HepG2 (cell line): Measurements from ENCODE around the gene PLD3. TPM values are rescaled to one million over a fixed set of nuclear protein-coding genes. Genes with fewer than 3 reads are reported as not detected.

Source experiments
- ATAC-seq: fragments of 200-7000 bp; cut with Tn5 transposase; 3 replicates; pipeline ENCODE4 v1.9.1; 2020; ENCODE audit warnings: mild to moderate bottlenecking, moderate library complexity
- BruUV-seq: library from RNA; stranded (reverse); fragments of 400-500 nt; replicated peaks from 2 replicates; lab custom pipeline; 2021; lab: Mats Ljungman, UMichigan
- CTCF ChIA-PET: fragments of 300-600 bp; formaldehyde crosslinking; extraction: SDS; loops from one replicate; lab custom pipeline; 2021; ENCODE audit warnings: low total read pairs, inconsistent platforms, low intra/inter-chr PET ratio; lab: Yijun Ruan, JAX
- POLR2A ChIA-PET: fragments of 350-600 bp; sonication (Branson Sonifier 250); formaldehyde crosslinking; loops from one replicate; lab custom pipeline; 2020; ENCODE audit warnings: antibody characterized with exemption, inconsistent platforms; lab: Yijun Ruan, JAX
- DNase-seq: peaks from one replicate; pipeline ENCODE4 v3.0.0-alpha.2; 2015; ENCODE audit warnings: low spot score
- FAIRE-seq: peaks from 3 replicates; lab custom pipeline; 2011; peaks lifted over from hg19 to GRCh38; lab: Jason Lieb, UNC
- H2AFZ ChIP-seq: one replicate; pipeline ENCODE4 v1.6.1; 2011; ENCODE audit warnings: low read length, inconsistent platforms
- H3K27ac ChIP-seq: fragments of 300-600 bp; 3 replicates; pipeline ENCODE4 v1.8.0; 2011; ENCODE audit warnings: mixed run types, mild to moderate bottlenecking, mixed read lengths, low read length, inconsistent platforms; ENCODE audit not compliant: insufficient read depth; ENCODE audit errors: extremely low read length
- H3K27me3 ChIP-seq, 2 experiments: fragments of 200-600 bp in 1 of 2; 2 replicates in 1 of 2; 3 replicates in 1 of 2; pipeline versions ENCODE4 v1.6.0 to v1.8.0; 2011; ENCODE audit warnings: low read length in 2 of 2, mild to moderate bottlenecking in 2 of 2, moderate library complexity in 2 of 2, inconsistent platforms in 1 of 2; ENCODE audit not compliant: insufficient read depth in 2 of 2, control insufficient read depth in 1 of 2
- H3K36me3 ChIP-seq, 2 experiments: fragments of 200-600 bp in 1 of 2; replicated peaks in 1 of 2; 2 replicates in 1 of 2; 3 replicates in 1 of 2; pipeline versions ENCODE4 v1.5.1 to v1.8.0; 2011; ENCODE audit warnings: low read length in 2 of 2, inconsistent platforms in 1 of 2; ENCODE audit not compliant: insufficient read depth in 2 of 2, control insufficient read depth in 1 of 2
- H3K4me1 ChIP-seq: 2 replicates; pipeline ENCODE4 v1.5.1; 2012; ENCODE audit warnings: low read length, inconsistent platforms; ENCODE audit not compliant: insufficient read depth
- H3K4me2 ChIP-seq: 2 replicates; pipeline ENCODE4 v1.6.0; 2011; ENCODE audit warnings: low read depth, low read length, inconsistent platforms
- H3K4me3 ChIP-seq, 3 experiments: fragments of 200-600 bp in 1 of 3; sonication (generic), shearing (Covaris generic) in 1 of 3; replicated peaks in 1 of 3; 2 replicates each; pipeline ENCODE4 v1.5.1; 2011 to 2016; ENCODE audit warnings: low read length in 3 of 3, inconsistent platforms in 2 of 3, low read depth in 2 of 3, mild to moderate bottlenecking in 2 of 3, control low read depth in 1 of 3, mixed read lengths in 1 of 3; ENCODE audit not compliant: insufficient read depth in 1 of 3
- H3K79me2 ChIP-seq: one replicate; pipeline ENCODE4 v1.6.1; 2011; ENCODE audit warnings: low read length, inconsistent platforms; ENCODE audit not compliant: insufficient read depth
- H3K9ac ChIP-seq: 2 replicates; pipeline ENCODE4 v1.6.0; 2011; ENCODE audit warnings: mild to moderate bottlenecking, low read depth, low read length, inconsistent platforms; ENCODE audit not compliant: insufficient read depth
- H3K9me3 ChIP-seq: 2 replicates; pipeline ENCODE4 v1.5.1; 2012; ENCODE audit warnings: mild to moderate bottlenecking, low read length
- H4K20me1 ChIP-seq: 2 replicates; pipeline ENCODE4 v1.6.0; 2011; ENCODE audit warnings: inconsistent platforms, mild to moderate bottlenecking, low read length, moderate library complexity; ENCODE audit not compliant: insufficient read depth
- ETV6 ChIP-seq: sonication (generic); formaldehyde crosslinking; conservative IDR thresholded peaks from 2 replicates; pipeline ENCODE4 v1.4.0; 2020; ENCODE audit warnings: missing genetic modification reagents
- HNF4A ChIP-seq: sonication (generic); formaldehyde crosslinking; IDR thresholded peaks from 2 replicates; pipeline ENCODE4 v1.4.0; 2020; ENCODE audit warnings: missing genetic modification reagents
- HNRNPK ChIP-seq: fragments of 200-400 bp; formaldehyde crosslinking; IDR thresholded peaks from 2 replicates; pipeline ENCODE4 v1.6.1; 2018; ENCODE audit warnings: low read length, low read depth, moderate library complexity, mild to moderate bottlenecking; ENCODE audit not compliant: poor library complexity, severe bottlenecking
- HOXA3 ChIP-seq: sonication (generic); formaldehyde crosslinking; IDR thresholded peaks from 2 replicates; pipeline ENCODE4 v1.5.0; 2020; ENCODE audit warnings: missing genetic modification reagents
- MAF1 ChIP-seq: sonication (generic); formaldehyde crosslinking; IDR thresholded peaks from 2 replicates; pipeline ENCODE4 v1.5.0; 2020; ENCODE audit warnings: missing genetic modification reagents, borderline replicate concordance
- MAFK ChIP-seq, 2 experiments: IDR thresholded peaks in 1 of 2; conservative IDR thresholded peaks in 1 of 2; 2 replicates each; pipeline ENCODE4 v1.6.1; 2011; ENCODE audit warnings: improper control_type of control experiment in 2 of 2, low read length in 2 of 2
- MLX ChIP-seq: IDR thresholded peaks from 2 replicates; pipeline ENCODE4 v1.6.1; 2016
- NFKB2 ChIP-seq: sonication (generic); formaldehyde crosslinking; IDR thresholded peaks from 2 replicates; pipeline ENCODE4 v1.4.0; 2020; ENCODE audit warnings: missing genetic modification reagents, borderline replicate concordance
- SMAD3 ChIP-seq: sonication (generic); formaldehyde crosslinking; IDR thresholded peaks from 2 replicates; pipeline ENCODE4 v1.4.0; 2020; ENCODE audit warnings: missing genetic modification reagents
- SNAPC2 ChIP-seq: sonication (generic); formaldehyde crosslinking; IDR thresholded peaks from 2 replicates; pipeline ENCODE4 v1.8.1; 2022; ENCODE audit warnings: mild to moderate bottlenecking, missing genetic modification reagents
- SRSF1 ChIP-seq: fragments of 200-400 bp; formaldehyde crosslinking; optimal IDR thresholded peaks from 2 replicates; pipeline ENCODE3; 2017; ENCODE audit warnings: mild to moderate bottlenecking, low read depth, low read length, moderate library complexity
- ZNF431 ChIP-seq: sonication (generic); formaldehyde crosslinking; IDR thresholded peaks from 2 replicates; pipeline ENCODE4 v1.9.0; 2022; ENCODE audit warnings: missing genetic modification reagents, low read depth, mild to moderate bottlenecking, borderline replicate concordance
- ZNF512B ChIP-seq: sonication (generic); formaldehyde crosslinking; IDR thresholded peaks from 2 replicates; pipeline ENCODE4 v1.5.1; 2020; ENCODE audit warnings: missing genetic modification reagents, mild to moderate bottlenecking, borderline replicate concordance
- ZNF850 ChIP-seq: sonication (generic); formaldehyde crosslinking; conservative IDR thresholded peaks from 2 replicates; pipeline ENCODE4 v1.9.0; 2021; ENCODE audit warnings: mild to moderate bottlenecking, missing genetic modification reagents
- WGBS: methylation state at CpG from one replicate; pipeline ENCODE4 v1.1.6; 2017; ENCODE audit warnings: low lambda C conversion rate; 5-methylcytosine and 5-hydroxymethylcytosine counted together
- in situ Hi-C: cut with HindIII; loops from 2 replicates; pipeline ENCODE4 v1.10.0; 2017; ENCODE audit warnings: low pct_unique_long_range_greater_than_20kb; ENCODE audit not compliant: extremely low pct_ligation_motif_present
- intact Hi-C: fragments of 100-400 bp; cut with micrococcal nuclease; formaldehyde crosslinking; loops from one replicate; pipeline ENCODE4 v1.10.0; 2022; ENCODE audit not compliant: unreplicated experiment
- polyA plus RNA-seq, 8 experiments: library from polyadenylated mRNA; depleted of rRNA in 3 of 8; stranded (reverse) in 7 of 8; unstranded in 1 of 8; fragments of >200 nt; fragmentation: Illumina TruSeq in 4 of 8; extraction: Trizol in 4 of 8; gene quantifications; 2 replicates each; pipeline versions ENCODE4 v1.2.1 to v1.2.3, GENCODE V29; 2011 to 2016; ENCODE audit warnings: low read depth in 4 of 8, missing spikeins in 1 of 8, mixed read lengths in 1 of 8; ENCODE audit not compliant: insufficient read depth in 1 of 8
- total RNA-seq, 5 experiments: library from RNA; depleted of rRNA; stranded (reverse); fragments of >200 nt; fragmentation: Illumina TruSeq; extraction: Trizol; gene quantifications; 2 replicates each; pipeline ENCODE4 v1.2.3, GENCODE V29; 2016; ENCODE audit warnings: low read depth in 1 of 5
- TF ChIP-seq, protein P1 (sequence below): sonication (generic); formaldehyde crosslinking; IDR thresholded peaks from 2 replicates; pipeline ENCODE4 v1.4.0; 2020; ENCODE audit warnings: low read depth, mild to moderate bottlenecking, missing genetic modification reagents

PLD3 gene
- total and polyA plus RNA-seq, 2 of the 13 experiments (the other 11 are each of a cell fraction or from before 2014, with no cell fraction given): 45.7 to 164 TPM

DNA sequence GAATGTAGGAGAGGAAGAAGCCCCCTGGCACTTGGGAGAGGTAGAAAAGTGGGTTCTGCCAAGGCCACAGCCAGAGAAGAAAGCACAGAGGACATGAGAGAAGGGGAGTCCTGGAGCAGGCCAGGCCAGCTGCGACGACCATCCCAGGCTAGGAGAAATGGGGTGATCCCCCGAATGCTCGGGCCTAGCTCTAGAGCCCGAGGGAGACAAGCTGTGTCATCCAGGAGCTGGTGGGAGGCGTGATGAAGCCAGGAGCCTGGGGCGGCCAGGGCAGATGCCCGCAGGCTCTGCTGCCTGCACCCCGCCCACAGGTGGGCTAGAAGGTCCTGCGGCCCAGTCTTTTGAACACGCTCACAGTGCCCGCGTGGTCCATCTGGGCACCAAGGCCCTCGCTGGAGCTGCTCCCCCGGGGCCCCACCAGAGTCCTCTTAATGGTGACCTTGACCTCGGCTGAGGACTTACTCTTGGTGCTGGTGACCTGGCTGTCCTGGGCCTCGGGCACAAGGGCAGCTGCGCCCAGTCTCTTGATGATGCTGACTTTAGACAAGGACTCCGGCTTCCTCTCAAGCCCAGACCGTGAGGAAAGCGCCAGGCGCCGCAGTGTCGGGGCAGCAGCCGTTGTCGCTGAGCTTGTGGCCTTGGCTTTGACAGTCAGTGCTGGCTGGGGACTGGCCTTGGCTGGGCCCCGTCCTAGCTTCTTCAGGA lies 26.8 kb upstream of the PLD3 start:
- BruUV-seq: no TSS peak
- CTCF ChIA-PET: no interaction called here

More for the DNA sequence above, 26.8 kb upstream of the PLD3 start:
- intact Hi-C loops: no loop called here
- Histone ChIP-seq H3K27ac (no peak overlapping the region), H3K9ac (no peak overlapping the region), H3K36me3 (peaks cover 23 to 46% of the 10 kb centered on the region in 2 experiments), H3K4me2 (no peak overlapping the region), H2AFZ (no peak overlapping the region), H3K4me1 (no peaks in the 10 kb centered on the region), H3K79me2 (no peaks in the 10 kb centered on the region), H3K27me3 (no peaks in the 10 kb centered on the region), H4K20me1 (no peaks in the 10 kb centered on the region), H3K4me3 (no peak overlapping the region)
- 94% methylated on average over 8 of the region's 27 CpGs for WGBS
- no peak for DNase-seq
- TF ChIP-seq MLX (CRISPR knock-in tag) (no peak), ZNF850 (CRISPR knock-in tag) (no peak), ETV6 (CRISPR knock-in tag) (no peak), MAF1 (no peak), SMAD3 (CRISPR knock-in tag) (no peak), HNRNPK (no peak), SRSF1 (no peak), HOXA3 (CRISPR knock-in tag) (no peak), HNF4A (no peak), ZNF431 (CRISPR knock-in tag) (no peak), MAFK (conservative IDR thresholded peaks at IDR 0.05 in 1 of 2, IDR thresholded peaks at IDR 0.05 in 1 of 2; ENCODE audit: low read length in 2 of 2) (no peak), SNAPC2 (no peak), ZNF512B (CRISPR knock-in tag) (no peak), NFKB2 (no peak)
- TF ChIP-seq, protein P1, sequence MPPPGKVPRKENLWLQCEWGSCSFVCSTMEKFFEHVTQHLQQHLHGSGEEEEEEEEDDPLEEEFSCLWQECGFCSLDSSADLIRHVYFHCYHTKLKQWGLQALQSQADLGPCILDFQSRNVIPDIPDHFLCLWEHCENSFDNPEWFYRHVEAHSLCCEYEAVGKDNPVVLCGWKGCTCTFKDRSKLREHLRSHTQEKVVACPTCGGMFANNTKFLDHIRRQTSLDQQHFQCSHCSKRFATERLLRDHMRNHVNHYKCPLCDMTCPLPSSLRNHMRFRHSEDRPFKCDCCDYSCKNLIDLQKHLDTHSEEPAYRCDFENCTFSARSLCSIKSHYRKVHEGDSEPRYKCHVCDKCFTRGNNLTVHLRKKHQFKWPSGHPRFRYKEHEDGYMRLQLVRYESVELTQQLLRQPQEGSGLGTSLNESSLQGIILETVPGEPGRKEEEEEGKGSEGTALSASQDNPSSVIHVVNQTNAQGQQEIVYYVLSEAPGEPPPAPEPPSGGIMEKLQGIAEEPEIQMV: no peak
- TF ChIP-seq, all 625 proteins: peak for 0
- POLR2A ChIA-PET: no interaction called here
- in situ Hi-C loops: no loop called here
- H3K9me3 ChIP-seq: no peaks in the 10 kb centered on the region
- no peak for FAIRE-seq
- ATAC-seq: no peak
